Panc1 (cell line): ENCODE data around the gene DYNAP.

Experiments
- POLR2AphosphoS5 ChIP-seq: IDR thresholded peaks from 2 replicates; pipeline ENCODE4 v1.6.1; 2012; ENCODE audit warnings: mild to moderate bottlenecking, low read depth, low read length, moderate library complexity
- SIN3A ChIP-seq: IDR thresholded peaks from 2 replicates; pipeline ENCODE4 v1.6.1; 2012; ENCODE audit warnings: low read depth, mild to moderate bottlenecking, low read length, moderate library complexity, borderline replicate concordance; ENCODE audit not compliant: insufficient read depth
- TF ChIP-seq, protein P1 (sequence below): fragments of 450-650 bp; IDR thresholded peaks from 2 replicates; pipeline ENCODE4 v1.5.1; 2017; ENCODE audit warnings: mild to moderate bottlenecking
- TF ChIP-seq, protein P2 (sequence below), 2 experiments: IDR thresholded peaks; 2 replicates each; pipeline ENCODE4 v1.6.1; 2011 to 2012; ENCODE audit warnings: low read depth in 2 of 2, control low read depth in 1 of 2, low read length in 1 of 2, mild to moderate bottlenecking in 1 of 2, moderate library complexity in 1 of 2; ENCODE audit not compliant: insufficient read depth in 1 of 2

DNA sequence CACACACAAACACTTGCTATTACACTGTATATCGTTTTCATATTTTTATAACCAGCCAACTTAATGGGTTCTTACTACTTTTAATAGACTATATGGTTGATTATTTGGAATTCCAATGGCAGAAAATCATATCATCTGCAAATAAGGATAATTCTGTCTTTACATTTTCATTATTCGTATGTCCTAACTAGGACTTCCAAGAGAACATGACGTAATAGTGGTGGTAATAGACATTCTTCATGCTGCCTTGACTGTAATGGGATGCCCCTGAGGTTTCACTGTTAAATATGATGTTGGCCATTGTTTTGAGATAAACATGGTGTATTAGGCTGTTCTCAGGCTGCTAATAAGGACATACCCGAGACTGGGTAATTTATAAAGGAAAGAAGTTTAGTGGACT, 45.2 kb downstream of the DYNAP start:
- TF ChIP-seq, protein P1, sequence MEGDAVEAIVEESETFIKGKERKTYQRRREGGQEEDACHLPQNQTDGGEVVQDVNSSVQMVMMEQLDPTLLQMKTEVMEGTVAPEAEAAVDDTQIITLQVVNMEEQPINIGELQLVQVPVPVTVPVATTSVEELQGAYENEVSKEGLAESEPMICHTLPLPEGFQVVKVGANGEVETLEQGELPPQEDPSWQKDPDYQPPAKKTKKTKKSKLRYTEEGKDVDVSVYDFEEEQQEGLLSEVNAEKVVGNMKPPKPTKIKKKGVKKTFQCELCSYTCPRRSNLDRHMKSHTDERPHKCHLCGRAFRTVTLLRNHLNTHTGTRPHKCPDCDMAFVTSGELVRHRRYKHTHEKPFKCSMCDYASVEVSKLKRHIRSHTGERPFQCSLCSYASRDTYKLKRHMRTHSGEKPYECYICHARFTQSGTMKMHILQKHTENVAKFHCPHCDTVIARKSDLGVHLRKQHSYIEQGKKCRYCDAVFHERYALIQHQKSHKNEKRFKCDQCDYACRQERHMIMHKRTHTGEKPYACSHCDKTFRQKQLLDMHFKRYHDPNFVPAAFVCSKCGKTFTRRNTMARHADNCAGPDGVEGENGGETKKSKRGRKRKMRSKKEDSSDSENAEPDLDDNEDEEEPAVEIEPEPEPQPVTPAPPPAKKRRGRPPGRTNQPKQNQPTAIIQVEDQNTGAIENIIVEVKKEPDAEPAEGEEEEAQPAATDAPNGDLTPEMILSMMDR, result no peak
- TF ChIP-seq, protein P2, sequence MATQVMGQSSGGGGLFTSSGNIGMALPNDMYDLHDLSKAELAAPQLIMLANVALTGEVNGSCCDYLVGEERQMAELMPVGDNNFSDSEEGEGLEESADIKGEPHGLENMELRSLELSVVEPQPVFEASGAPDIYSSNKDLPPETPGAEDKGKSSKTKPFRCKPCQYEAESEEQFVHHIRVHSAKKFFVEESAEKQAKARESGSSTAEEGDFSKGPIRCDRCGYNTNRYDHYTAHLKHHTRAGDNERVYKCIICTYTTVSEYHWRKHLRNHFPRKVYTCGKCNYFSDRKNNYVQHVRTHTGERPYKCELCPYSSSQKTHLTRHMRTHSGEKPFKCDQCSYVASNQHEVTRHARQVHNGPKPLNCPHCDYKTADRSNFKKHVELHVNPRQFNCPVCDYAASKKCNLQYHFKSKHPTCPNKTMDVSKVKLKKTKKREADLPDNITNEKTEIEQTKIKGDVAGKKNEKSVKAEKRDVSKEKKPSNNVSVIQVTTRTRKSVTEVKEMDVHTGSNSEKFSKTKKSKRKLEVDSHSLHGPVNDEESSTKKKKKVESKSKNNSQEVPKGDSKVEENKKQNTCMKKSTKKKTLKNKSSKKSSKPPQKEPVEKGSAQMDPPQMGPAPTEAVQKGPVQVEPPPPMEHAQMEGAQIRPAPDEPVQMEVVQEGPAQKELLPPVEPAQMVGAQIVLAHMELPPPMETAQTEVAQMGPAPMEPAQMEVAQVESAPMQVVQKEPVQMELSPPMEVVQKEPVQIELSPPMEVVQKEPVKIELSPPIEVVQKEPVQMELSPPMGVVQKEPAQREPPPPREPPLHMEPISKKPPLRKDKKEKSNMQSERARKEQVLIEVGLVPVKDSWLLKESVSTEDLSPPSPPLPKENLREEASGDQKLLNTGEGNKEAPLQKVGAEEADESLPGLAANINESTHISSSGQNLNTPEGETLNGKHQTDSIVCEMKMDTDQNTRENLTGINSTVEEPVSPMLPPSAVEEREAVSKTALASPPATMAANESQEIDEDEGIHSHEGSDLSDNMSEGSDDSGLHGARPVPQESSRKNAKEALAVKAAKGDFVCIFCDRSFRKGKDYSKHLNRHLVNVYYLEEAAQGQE (IDR thresholded peaks at IDR 0.05; ENCODE audit: insufficient read depth in 1 of 2, low read depth in 2 of 2, low read length in 1 of 2), result no peak
- no peak for TF ChIP-seq POLR2AphosphoS5
- TF ChIP-seq SIN3A, result no peak
